CD14-positive monocyte (primary cell): ENCODE data around the gene TTC28. TPM values are rescaled to one million over a fixed set of nuclear protein-coding genes. Genes with fewer than 3 reads are reported as not detected.

Experiments used
- DNase-seq, 3 donors: peaks; one replicate each; pipeline ENCODE4 v3.0.0-alpha.2; 2011 to 2022
- H2AFZ ChIP-seq: 2 replicates; pipeline ENCODE4 v1.6.0; 2012; ENCODE audit warnings: mild to moderate bottlenecking, low read depth, low read length, inconsistent platforms; ENCODE audit not compliant: insufficient read depth, poor library complexity, severe bottlenecking
- H3K27ac ChIP-seq, 2 donors: 1 replicate in 1 of 2; 2 replicates in 1 of 2; pipeline ENCODE4 v1.5.1; 2012 to 2013; ENCODE audit warnings: low read length in 2 of 2, control low read depth in 1 of 2, inconsistent platforms in 1 of 2, low read depth in 1 of 2, mild to moderate bottlenecking in 1 of 2
- H3K27me3 ChIP-seq, 2 donors: one replicate each; pipeline versions ENCODE4 v1.6.0 to v1.6.1; 2011 to 2013; ENCODE audit warnings: low read length in 2 of 2; ENCODE audit not compliant: control insufficient read depth in 2 of 2, insufficient read depth in 2 of 2
- H3K36me3 ChIP-seq, 2 donors: replicated peaks in 1 of 2; 1 replicate in 1 of 2; 2 replicates in 1 of 2; pipeline versions ENCODE4 v1.5.1 to v1.6.1; 2012 to 2013; ENCODE audit warnings: low read length in 2 of 2, control low read depth in 1 of 2, inconsistent platforms in 1 of 2, mild to moderate bottlenecking in 1 of 2; ENCODE audit not compliant: insufficient read depth in 2 of 2, control insufficient read depth in 1 of 2
- H3K4me1 ChIP-seq, 2 donors: 1 replicate in 1 of 2; 2 replicates in 1 of 2; pipeline versions ENCODE4 v1.5.1 to v1.6.1; 2012 to 2013; ENCODE audit warnings: low read length in 2 of 2, control low read depth in 1 of 2, inconsistent platforms in 1 of 2, mild to moderate bottlenecking in 1 of 2, moderate library complexity in 1 of 2; ENCODE audit not compliant: insufficient read depth in 2 of 2, control insufficient read depth in 1 of 2
- H3K4me2 ChIP-seq: replicated peaks from 2 replicates; pipeline ENCODE3; 2012; ENCODE audit warnings: low read length, moderate library complexity, mild to moderate bottlenecking; ENCODE audit not compliant: poor library complexity, severe bottlenecking; ENCODE audit errors: extremely low read depth
- H3K4me3 ChIP-seq, 3 experiments: fragments of 200-600 bp in 1 of 3; sonication (generic) in 1 of 3; replicated peaks in 1 of 3; 1 replicate in 2 of 3; 2 replicates in 1 of 3; pipeline ENCODE4 v1.5.1; 2011 to 2013; ENCODE audit warnings: low read length in 3 of 3, mild to moderate bottlenecking in 3 of 3, control low read depth in 2 of 3, low read depth in 2 of 3, inconsistent platforms in 1 of 3, moderate library complexity in 1 of 3
- H3K79me2 ChIP-seq: 2 replicates; pipeline ENCODE4 v1.6.0; 2012; ENCODE audit warnings: mild to moderate bottlenecking, control low read depth, inconsistent platforms, low read length, moderate library complexity; ENCODE audit not compliant: insufficient read depth
- H3K9ac ChIP-seq: 2 replicates; pipeline ENCODE4 v1.6.0; 2017; ENCODE audit warnings: low read length, mild to moderate bottlenecking; ENCODE audit not compliant: insufficient read depth, poor library complexity, severe bottlenecking
- H3K9me3 ChIP-seq, 2 donors: replicated peaks in 1 of 2; 1 replicate in 1 of 2; 2 replicates in 1 of 2; pipeline versions ENCODE4 v1.5.1 to v1.6.1; 2012 to 2013; ENCODE audit warnings: low read length in 2 of 2, control low read depth in 1 of 2; ENCODE audit not compliant: control insufficient read depth in 1 of 2, insufficient read depth in 1 of 2
- H4K20me1 ChIP-seq: 2 replicates; pipeline ENCODE4 v1.6.0; 2012; ENCODE audit warnings: mild to moderate bottlenecking, low read length, control low read depth, moderate library complexity; ENCODE audit not compliant: insufficient read depth
- H3K27ac Mint-ChIP-seq, 7 donors: one replicate each; pipeline ENCODE4 v1.8.0; 2020; ENCODE audit warnings: mild to moderate bottlenecking in 7 of 7, mixed read lengths in 7 of 7, moderate library complexity in 6 of 7, inconsistent platforms in 2 of 7
- H3K27me3 Mint-ChIP-seq, 3 donors: one replicate each; pipeline ENCODE4 v1.8.0; 2021 to 2022; ENCODE audit warnings: low read depth in 3 of 3, mild to moderate bottlenecking in 3 of 3, mixed read lengths in 3 of 3, moderate library complexity in 3 of 3, inconsistent platforms in 1 of 3
- H3K36me3 Mint-ChIP-seq, 2 donors: one replicate each; pipeline ENCODE4 v1.8.0; 2020; ENCODE audit warnings: mixed read lengths in 2 of 2, inconsistent platforms in 1 of 2, mild to moderate bottlenecking in 1 of 2
- H3K4me1 Mint-ChIP-seq: one replicate; pipeline ENCODE4 v1.8.0; 2020; ENCODE audit warnings: mild to moderate bottlenecking, mixed read lengths
- H3K4me3 Mint-ChIP-seq, 2 donors: one replicate each; pipeline ENCODE4 v1.8.0; 2020; ENCODE audit warnings: mild to moderate bottlenecking in 2 of 2, mixed read lengths in 2 of 2, moderate library complexity in 1 of 2
- H3K9me3 Mint-ChIP-seq, 7 donors: one replicate each; pipeline ENCODE4 v1.8.0; 2020 to 2022; ENCODE audit warnings: mixed read lengths in 7 of 7, mild to moderate bottlenecking in 6 of 7, moderate library complexity in 6 of 7, inconsistent platforms in 2 of 7
- CTCF ChIP-seq: fragments of 200-600 bp; IDR thresholded peaks from one replicate; pipeline ENCODE4 v1.8.0; 2022; ENCODE audit warnings: antibody characterized with exemption, mild to moderate bottlenecking
- WGBS: methylation state at CpG from one replicate; pipeline ENCODE4 v1.1.5; 2013; ENCODE audit warnings: missing lambda C conversion rate; ENCODE audit not compliant: insufficient coverage; 5-methylcytosine and 5-hydroxymethylcytosine counted together
- intact Hi-C, 2 donors: fragments of 100-400 bp; cut with micrococcal nuclease; formaldehyde crosslinking; loops; one replicate each; pipeline versions ENCODE4 v1.15.0 to v1.15.1; 2023
- polyA plus RNA-seq, 3 donors: library from polyadenylated mRNA; depleted of rRNA in 1 of 3; unstranded in 2 of 3; stranded (reverse) in 1 of 3; fragments of 300-500 nt in 2 of 3; fragments of >200 nt in 1 of 3; fragmentation: Illumina TruSeq in 2 of 3; gene quantifications; 1 replicate in 2 of 3; 2 replicates in 1 of 3; pipeline ENCODE4 v1.2.3, GENCODE V29; 2012 to 2021

TTC28 gene
- polyA plus RNA-seq, 3 donors = 0.24 to 0.61 TPM; not detected in 1

DNA sequence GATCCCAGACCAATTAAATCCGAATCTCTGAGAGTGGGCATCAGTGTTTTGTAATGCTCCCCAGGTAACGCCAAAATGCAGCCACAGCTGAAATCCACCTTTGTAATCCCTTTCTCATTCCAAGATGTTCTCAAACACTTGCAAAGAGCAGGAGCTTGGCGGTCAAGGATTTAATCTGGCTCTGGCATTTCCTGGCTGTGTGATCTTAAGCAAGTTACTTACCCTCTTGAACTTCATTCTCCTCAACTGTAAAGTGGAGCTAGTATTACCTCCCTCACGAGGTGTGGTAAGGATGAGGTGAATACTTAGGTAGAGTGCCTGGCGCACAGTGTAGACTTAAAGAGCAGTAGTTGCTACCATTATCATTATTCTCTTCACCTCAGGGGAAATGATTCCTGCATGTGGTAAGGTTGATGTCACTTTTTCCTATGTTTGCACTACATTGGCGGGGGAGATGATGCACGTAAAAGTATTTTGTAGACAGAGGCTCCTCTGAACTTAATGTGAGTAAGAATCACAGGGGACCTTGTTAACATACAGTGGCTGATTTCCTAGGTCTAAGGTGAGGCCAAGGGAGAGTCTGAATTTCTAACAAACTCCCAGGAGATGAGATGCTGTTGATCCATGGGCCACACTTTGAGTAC, 550.2 kb downstream of the TTC28 start:
- H3K4me3 Mint-ChIP-seq = no peak overlapping the region
- WGBS = 96% methylated on average over 3 of the region's 7 CpGs

GRCh38 chr22:28128827-28129226, 550.8 kb downstream of the TTC28 start:
- H3K27me3 Mint-ChIP-seq = no peaks in the 10 kb centered on the region
- H3K4me1 Mint-ChIP-seq = no peaks in the 10 kb centered on the region
- Histone ChIP-seq H3K4me3 (no peak overlapping the region), H3K36me3 (no peaks in the 10 kb centered on the region), H3K27ac (no peak overlapping the region), H3K9ac (no peak overlapping the region), H3K79me2 (no peaks in the 10 kb centered on the region), H3K4me1 (no peaks in the 10 kb centered on the region), H4K20me1 (no peaks in the 10 kb centered on the region), H3K4me2 (no peak overlapping the region), H3K27me3 (no peaks in the 10 kb centered on the region), H3K9me3 (no peaks in the 10 kb centered on the region), H2AFZ (no peak overlapping the region)
- H3K36me3 Mint-ChIP-seq = no peaks in the 10 kb centered on the region
- peaks cover 0 to 13% (median 0%) of the 10 kb centered on the region in 7 donors for H3K9me3 Mint-ChIP-seq
- no peak overlapping the region for H3K4me3 Mint-ChIP-seq
- TF ChIP-seq CTCF = no peak
- H3K27ac Mint-ChIP-seq = no peak overlapping the region
- intact Hi-C loops = no loop called here
- no peak for DNase-seq
- no CpG with 5 or more reads among the region's 4 CpGs for WGBS

More for the DNA sequence above, 550.2 kb downstream of the TTC28 start:
- no peaks in the 10 kb centered on the region for H4K20me1 ChIP-seq
- Mint-ChIP-seq H3K27me3 (no peaks in the 10 kb centered on the region), H3K9me3 (peaks cover 0 to 11% (median 0%) of the 10 kb centered on the region in 7 donors), H3K36me3 (no peaks in the 10 kb centered on the region), H3K27ac (no peak overlapping the region), H3K4me1 (no peaks in the 10 kb centered on the region)
- intact Hi-C loops = no loop called here
- no peak overlapping the region for H3K9ac ChIP-seq
- no peak overlapping the region for H3K4me3 ChIP-seq
- no peak overlapping the region for H2AFZ ChIP-seq
- no peak overlapping the region for H3K27ac ChIP-seq
- H3K36me3 ChIP-seq = no peaks in the 10 kb centered on the region
- H3K27me3 ChIP-seq = no peaks in the 10 kb centered on the region
- no peak for DNase-seq
- no peaks in the 10 kb centered on the region for H3K9me3 ChIP-seq
- H3K4me2 ChIP-seq = no peak overlapping the region
- TF ChIP-seq CTCF = no peak
- H3K79me2 ChIP-seq = no peaks in the 10 kb centered on the region
- H3K4me1 ChIP-seq = no peaks in the 10 kb centered on the region
